Activated CD4-positive, alpha-beta T cell treated with anti-CD3 and anti-CD28 coated beads, Interleukin-2, amount 50 U/mL, for 1 hour (primary cell): Measurements from ENCODE around the gene H6PD.

Source experiments
- DNase-seq: peaks from one replicate; pipeline ENCODE4 v3.0.0-alpha.2; 2020

Gene H6PD

DNA sequence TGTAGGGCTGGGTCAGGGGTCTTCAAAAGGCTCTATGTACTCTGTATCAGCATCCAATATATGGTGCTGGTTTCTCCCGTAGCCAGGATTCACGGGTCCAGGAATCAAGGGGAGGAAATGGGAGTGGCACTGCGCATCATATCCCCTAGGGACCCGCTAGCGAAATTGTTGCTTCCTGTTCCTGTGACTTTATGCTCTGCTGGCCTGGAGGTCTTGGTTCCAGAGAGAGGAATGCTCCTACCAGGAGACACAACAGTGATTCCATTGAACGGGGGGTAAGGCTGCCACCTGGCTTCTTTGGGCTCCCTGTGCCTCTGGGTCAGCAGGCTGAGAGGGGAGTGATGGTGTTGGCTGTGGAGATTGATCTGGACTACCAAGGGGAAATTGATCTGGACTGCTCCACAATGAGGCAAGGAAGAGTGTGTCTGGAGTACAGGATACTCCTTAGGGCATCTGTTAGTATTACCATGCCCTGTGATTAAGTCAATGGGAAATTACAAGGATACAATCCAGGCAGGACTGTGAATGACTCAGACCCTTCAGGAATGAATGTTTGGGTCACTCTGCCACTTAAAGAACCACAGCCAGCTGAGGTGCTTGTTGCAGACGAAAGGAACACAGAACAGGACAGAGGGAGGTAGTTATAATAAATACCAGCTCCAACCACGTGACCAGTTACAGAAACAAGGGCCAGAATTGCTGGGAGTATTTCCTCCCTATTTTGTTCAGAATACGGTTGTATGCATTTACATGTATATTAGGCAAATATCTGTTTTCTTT is 68.4 kb downstream of the H6PD start:
- DNase-seq = no peak

DNA sequence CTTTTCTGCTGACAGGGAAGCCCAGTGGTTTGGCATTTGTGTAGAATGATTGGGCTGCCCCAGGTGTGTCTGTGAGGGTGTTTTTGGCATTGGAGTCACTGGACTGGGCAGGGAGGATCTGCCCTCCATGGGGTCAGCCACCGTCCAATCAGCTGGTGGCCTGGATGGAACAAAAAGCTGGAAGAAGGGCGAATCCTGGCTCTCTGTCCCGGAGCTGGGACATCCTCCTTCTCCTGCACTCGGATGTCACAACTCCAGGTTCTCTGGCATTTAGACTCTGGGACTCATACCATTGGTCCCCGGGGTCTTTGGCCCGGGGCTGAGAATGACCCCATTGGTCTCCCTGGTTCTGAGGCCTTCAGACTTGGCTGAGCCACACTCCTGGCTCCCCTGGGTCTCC is 69.3 kb downstream of the H6PD start:
- DNase-seq = no peak

DNA sequence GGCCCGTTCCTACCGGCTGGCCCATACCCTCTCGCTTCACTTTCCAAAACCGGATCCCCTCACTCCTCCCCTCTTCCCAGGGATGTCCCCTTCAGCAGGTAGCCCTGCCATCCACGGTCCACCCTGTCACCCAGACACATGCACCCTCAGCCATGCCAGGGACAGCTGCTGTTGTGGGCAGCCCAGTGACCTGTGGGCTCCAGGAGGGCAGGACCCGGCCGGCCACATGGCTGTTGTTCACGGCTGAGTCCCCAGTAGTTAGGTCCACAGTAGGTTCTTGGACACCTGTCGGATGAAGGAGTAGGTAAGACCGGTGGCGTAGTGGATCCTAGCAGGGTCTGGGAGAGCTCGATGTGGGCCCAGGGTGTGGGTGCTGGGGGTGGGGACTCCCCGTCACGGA is 70.6 kb downstream of the H6PD start:
- no peak for DNase-seq

DNA sequence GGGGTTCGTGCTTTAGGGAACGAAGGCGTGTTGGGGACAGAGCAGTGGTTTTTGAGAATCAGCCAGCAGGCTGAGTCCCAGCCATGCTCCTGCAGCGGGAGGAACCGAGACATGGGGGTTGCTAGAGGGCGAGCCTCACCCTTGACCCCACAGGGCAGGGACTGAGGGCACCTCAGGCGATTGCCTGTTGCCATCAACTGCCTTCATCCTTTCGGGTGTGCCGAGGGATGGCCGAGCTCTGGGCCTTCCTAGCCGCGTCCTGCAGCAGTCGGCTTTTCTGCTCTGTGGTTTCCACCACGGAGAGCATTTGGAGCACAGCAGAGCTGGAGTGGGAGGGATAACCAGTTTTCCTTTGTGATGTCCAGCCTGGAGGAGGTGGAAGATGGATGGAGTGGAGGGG is 71.4 kb downstream of the H6PD start:
- no peak for DNase-seq

DNA sequence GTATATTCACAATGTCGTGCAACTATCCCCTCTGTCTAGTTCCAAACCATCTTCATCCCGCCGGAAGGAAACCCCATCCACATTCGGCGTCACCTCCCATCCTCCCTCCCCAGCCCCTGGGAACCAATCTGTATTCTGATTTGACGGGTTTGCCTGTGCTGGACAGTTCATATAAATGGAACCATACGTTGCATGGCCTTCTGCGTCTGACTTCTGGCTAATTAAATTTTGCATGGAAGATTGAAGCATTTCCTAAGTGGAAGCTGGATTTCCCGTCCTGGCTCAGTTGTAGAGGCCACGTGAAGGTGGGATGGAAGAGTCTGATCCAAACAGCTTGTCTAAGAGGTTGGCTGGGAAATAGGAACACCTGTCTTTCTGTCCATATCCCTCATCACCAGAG is 72.7 kb downstream of the H6PD start:
- no peak for DNase-seq

DNA sequence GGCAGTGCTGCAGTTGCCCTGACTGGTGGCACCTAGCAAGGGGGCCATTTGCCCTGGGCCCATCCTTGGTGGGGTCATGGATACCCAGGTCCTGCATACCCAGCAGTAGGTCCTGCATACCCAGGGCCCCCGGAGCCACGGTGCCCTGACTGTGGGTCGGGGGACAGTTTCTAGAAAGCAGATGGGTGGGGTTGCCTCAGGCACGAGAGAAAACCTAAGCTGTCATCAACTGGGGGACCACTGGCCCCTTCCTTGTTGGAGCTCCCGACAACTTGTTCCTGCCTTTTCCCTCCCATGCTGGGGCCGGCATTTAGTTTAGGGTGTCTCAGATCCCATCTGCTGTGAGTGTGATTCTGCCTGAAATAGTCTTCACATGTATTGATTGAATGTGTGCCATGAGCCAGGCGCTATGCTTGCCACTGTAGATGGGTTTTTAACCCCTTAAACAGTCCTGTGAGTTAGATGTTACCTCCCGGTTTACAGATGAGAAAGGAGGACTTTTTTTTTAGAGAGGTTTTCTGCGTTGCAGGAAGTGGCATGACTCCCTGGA is 73.7 kb downstream of the H6PD start:
- DNase-seq = no peak

DNA sequence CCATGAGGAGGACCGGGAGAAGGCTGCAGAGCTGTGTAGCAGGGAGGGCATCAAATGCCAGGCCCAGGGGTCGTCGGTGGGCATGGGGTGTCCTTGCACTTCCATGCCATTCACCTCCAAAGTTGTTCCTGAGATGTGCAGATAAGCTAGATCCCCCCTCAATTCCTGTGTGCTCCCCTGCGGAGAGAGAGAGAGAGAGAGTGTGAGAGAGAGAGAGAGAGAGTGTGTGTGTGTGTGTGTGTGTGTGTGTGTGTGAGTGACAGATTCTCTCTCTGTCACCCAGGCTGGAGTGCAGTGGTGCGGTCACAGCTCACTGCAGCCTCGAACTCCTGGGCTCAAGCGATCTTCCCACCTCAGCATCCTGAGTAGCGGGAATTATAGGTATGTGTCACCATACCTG is 74.5 kb downstream of the H6PD start:
- no peak for DNase-seq

DNA sequence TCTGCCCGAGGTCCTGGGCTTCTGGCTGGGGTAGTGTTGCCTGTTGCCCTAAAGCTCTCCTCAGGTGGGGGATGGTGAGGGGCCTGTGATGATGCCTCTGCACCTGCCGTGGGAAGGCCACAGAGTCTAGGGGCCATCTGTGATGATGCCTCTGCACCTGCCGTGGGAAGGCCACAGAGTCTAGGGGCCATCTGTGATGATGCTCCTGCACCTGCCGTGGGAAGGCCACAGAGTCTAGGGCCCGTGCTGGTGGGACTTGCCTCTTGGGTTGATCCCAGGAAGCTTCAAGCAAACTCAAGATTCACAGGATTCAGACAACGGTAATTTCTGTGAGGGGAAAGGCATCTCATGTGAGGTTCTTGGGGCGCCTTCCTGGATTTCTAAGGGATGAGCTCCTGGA is 75.4 kb downstream of the H6PD start:
- DNase-seq = no peak

DNA sequence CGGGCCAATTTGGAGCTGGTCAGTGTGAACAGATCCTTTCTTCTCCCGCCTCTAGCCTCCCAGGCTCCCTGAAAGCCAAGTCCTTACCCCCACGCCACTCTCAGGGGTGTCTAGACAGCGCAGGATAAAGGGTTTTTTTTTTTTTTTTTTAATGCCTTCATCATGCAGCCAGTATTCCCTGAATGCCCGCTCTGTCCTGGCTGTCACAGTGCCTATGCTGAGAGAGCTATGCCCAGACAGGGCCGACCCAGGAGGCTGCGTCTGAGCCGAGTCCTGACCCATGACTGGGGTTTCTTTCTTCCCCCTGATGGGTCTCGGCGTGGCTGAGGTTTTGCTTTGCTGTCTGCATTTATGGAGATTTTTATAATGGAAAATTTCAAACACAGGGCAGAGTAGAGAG is 76.5 kb downstream of the H6PD start:
- no peak for DNase-seq

DNA sequence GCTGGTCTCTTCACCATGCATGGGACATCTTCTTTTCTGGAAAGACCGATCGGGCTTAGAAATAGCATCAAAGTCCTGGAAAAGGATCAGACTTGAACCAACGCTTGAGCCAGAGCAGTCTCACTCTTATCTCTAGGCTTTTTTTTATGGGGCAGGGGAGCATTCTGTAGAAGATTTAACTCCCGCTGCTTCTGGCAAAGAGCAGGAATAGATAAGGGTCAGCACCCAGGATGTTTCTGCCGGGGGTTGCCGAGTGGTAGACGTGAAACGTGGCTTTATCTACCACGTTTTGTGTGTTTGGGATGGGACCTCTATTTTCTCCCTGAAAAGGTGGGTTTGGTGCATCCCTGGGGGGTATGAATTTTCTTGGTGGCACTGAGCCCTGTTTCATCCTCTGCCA is 76.9 kb downstream of the H6PD start:
- no peak for DNase-seq

DNA sequence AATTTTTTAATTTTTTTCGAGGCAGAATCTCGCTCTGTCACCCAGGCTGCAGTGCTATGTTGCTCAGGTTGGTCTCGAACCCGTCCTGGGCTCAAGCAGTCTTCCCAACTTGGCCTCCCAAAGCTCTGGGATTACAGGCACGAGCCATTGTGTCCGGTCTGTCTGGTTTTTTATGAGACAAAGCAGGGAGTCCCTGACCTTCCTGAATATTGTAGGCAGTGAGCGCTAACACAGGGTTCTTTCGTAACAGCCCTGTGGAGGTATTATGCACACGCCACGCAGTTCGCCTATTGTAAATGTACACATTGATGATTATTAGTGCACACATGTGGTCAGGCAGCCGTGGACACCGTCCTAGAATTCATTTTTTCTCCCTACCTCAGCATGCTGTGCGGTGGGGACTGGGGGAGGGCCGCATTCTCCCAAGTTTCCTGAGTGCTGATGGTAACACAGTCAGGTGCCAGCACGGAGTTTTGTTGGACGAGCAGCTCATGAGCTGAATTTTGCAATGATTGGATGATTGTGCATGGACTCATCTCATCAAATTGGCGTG is 77.7 kb downstream of the H6PD start:
- no peak for DNase-seq

DNA sequence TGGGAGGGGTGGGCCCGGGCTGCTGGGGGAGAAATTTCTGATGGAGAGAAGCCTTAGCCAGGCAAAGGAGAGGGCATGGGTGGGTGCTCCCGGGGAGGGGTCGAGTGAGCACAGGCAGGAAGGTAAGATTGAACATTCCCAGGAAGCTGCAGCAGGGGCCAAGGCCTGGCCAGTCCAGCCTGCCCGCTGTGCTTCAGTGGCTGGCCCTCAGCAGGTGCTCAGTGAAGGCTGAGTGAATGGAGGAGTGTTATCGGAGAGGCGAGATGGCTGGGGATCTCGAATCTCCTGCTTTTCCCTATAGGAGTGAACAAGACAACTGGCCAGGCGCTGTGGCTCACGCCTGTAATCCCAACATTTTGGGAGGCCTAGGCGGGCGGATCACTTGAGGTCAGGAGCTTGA is 79.0 kb downstream of the H6PD start:
- no peak for DNase-seq

DNA sequence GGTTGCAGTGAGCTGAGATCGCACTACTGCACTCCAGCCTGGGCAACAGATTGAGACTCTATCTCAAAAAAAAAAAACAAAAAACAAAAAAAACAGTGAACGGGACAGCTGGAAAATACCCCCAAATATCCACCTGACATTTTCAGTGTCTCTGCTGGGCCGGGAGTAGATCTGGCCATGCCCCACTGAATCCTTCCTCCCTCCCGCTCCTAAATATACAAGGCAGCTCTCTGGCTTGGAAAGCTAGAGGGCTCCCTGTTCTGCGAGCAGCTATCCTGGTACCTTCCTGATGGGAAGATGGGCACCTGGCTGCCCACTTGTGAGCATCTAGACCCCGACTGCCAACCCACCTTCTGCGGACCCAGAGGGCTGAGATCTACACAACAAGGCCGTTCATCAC is 79.5 kb downstream of the H6PD start:
- no peak for DNase-seq

DNA sequence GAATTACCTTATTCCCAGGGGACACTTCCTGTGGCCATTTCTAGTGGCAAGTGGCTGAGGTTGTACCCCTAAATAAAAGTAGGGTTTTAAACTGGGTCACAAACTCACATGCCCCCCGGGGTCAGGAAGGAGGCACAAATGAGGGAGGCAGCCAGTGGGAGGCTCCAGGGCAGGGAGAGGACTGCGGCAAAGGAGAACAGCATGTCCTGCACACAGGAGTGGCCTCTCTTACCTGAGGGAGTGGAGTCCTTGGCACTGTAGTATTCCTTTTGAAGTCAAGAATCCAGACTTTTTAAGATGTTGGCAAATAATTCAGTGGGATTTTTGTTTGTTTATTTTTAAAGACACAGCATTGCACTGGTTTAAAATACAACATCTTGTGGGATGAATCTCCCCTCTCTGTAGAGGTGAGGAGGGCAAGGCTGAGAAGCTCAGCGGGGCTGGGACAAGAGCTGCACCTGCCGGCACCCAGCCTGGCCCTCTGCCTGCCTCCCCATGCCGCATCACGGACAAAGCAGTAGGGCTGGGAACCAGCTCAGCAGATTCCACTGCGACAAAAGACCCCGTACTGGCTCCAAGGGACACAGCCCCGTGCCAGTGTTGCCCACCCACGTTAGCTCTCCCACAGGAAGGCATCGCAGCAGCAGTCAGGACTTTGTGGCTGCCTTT is 80.3 kb downstream of the H6PD start:
- DNase-seq = no peak

DNA sequence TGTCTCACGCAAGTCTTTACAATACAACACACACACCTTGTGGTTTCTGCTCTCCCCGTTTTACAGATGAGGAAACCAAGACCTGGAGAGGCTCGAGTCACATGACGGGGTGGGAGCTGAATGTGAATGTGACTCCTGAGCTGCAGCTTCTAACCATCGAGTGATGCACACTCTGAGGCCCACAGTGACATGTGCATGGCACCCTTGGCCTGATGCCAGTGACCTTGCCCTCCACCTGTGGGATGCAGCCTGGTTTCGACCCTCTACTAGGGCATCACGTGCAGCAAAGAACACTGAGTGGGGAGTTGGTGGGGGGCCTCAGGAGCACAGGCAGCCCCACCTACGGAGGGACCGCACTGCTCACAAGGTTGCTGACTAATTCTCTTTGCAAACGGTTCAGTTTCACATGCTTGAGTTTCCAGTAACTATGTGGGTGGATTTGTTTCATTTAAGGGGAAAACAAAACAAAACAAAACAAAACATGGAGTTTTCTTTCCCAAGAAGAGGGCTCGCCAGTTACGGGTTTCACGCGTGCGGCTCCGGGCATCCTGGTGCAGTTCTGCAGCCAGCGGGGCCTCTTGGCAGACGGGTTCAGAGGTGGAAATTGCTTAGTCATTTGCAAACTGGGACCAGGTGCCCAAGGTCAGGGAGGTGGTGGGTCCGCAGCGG is 81.0 kb downstream of the H6PD start:
- DNase-seq = no peak

DNA sequence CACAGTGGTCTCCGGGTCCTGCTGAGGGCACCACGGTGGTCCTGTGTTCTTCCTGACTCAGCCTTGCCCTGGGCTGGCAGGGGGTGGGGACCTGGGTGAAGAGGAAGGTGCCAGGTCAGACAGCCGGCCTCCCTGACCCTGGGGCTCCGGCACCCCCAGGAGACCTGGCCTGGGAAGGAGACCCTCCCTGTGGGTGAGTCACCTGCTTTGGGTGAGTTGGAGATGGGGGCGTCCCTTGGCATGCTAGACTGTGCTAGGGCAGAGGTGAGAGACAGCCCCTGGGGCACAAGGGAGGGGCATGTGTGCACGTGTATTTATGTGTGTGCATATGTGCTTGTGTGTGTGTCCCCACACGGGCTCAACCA is 81.5 kb downstream of the H6PD start:
- no peak for DNase-seq

DNA sequence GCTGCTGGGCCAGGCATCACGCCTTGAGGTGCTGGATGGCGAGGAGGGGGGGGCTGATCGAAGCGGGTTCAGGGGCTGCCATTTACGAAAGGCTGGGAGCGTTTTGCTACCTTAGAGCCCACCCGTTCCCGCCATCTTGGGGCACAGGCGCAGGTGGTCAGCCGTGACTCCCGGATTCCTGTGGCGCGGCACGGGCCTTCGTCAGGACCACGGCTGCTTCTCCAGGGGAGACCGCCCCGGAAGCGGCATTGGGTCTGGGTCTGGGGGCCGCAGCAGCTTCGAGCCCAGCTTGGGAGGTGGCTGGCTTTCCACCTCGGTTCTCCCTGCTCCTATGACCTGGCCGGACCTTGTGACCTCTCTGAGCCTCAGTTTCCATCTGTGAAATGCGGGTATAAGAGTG is 81.9 kb downstream of the H6PD start:
- DNase-seq = no peak

DNA sequence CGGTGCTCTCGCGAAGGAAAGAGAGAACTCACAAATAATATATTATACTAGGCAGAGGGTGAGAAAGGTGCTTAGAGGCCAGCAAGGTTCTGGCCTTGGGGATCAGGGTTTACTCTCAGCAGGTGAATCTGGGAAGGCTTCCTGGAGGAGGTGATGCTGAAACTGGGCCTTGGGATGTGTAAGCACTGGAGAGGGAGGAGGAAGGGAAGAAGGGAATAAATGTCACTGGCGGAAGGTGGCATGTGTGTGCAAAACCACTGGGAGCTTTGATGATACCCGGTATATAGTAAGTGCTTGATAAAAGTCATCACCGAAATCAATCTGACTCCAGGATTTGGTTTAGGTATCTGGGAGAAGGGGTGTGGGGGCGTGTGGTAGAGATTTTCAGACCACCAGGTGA is 82.5 kb downstream of the H6PD start:
- no peak for DNase-seq

DNA sequence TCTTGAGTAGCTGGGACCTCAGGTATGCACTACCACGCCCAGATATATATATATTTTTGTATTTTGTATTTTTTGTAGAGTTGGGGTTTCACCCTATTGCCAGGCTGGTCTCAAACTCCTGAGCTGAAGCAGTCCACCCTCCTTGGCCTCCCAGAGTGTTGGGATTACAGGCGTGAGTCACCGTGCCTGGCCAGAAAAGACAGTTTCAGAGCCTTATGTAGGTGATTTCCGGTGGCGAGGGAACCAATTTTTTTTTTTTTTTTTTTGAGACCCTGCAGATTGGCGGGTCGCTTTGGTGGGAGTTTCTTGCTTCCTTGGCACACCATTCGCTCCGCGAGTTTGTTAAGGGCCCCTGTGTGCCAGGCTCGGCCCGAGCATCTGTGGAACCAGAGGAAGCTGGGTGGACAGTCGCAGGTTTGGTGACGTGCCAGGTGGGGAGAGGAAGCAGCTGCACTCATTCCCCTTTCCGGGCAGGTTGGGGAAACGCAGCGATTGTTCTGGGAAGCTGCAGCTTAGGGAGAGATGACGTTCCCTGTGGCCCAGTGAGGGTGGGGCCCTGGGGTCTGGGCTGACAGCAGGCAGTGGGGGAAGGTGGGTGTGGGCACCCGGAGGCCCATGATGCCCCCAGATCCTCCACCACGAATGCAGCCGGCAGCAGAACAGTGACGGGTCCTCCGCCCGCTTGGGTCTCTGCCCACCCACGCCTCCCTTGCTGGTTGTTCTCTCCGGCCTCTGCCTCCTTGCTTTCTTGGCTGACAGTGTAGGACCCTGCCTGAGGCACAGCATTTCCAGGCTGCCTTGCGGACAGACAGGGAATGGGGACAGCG is 83.2 kb downstream of the H6PD start:
- no peak for DNase-seq

DNA sequence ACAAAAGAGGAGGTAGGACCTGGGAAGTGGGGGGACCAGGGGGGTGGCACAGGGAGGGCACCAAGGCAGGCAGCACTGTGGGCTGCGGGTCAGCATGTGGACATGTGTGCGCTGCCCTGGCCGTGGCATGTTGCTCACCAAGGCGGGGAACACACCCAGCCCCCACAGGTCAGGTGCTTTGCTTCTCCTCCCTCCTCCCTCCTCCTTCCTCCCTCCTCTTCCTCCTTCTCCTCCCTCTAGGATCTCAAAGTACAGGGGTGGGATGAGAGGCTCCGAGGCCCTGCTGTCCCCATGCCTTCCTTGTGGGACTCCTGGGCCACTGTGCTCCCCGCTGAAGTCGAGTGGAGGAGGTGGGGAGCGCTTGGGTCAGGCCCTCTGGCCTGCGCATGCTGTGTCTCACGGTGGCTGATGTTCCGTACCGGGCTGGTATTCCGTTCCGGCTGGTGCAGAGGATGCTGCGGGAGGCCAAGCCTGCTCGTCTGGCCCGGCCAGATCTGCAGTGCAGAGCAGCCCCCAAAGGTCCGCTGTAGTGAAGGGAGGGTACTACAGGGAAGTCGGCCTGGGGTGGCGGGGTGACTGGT is 84.7 kb downstream of the H6PD start:
- no peak for DNase-seq

DNA sequence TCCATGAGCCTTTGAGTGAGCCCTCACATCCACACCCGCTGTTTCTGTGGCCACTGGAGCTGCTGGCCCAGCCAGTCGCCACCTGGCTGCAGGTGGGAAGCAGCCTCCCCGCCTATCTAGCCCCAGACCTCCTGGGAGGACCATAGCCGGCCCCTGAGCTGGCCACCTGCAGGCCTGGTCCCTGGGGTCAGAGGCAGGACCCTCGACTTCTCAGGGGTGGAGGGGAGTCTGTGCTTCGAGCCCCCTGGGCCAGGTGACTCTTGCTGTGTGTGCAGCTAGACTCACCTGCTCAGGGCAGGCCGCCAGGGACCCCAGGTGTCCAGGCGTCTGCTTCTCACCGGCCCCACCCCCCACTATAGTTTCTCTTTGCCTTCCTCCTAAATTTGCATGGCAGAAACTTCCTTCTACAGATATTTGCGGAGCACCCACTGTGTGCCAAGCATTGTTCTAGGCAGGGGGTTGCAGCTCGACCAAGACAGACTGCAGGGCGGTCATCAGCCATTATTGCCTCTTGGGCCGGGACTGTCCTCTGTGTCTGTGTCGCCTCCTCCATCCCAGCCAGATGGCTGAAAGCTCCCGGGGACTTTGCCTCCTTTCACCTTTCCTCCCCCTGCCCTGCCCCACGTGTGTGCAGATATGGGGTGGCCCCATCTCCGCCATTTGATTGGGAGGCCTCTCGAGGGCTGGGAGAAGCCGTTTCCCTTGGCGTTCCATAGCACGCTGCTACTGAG is 85.4 kb downstream of the H6PD start:
- DNase-seq = no peak
